PFSK-1 (cell line): ENCODE data around the gene HIP1.

Experiments used
- FOXP2 ChIP-seq: optimal IDR thresholded peaks from 2 replicates; pipeline ENCODE3; 2011; ENCODE audit warnings: borderline replicate concordance, control low read depth, inconsistent platforms; ENCODE audit not compliant: insufficient read depth; ENCODE audit errors: extremely low read length, extremely low read depth
- POLR2AphosphoS5 ChIP-seq: IDR thresholded peaks from 2 replicates; pipeline ENCODE4 v1.6.1; 2012; ENCODE audit warnings: low read depth, mild to moderate bottlenecking, control low read depth, low read length, moderate library complexity
- REST ChIP-seq, 2 experiments: IDR thresholded peaks; 2 replicates each; pipeline versions ENCODE4 v1.6.1 to v1.8.0; 2011 to 2012; ENCODE audit warnings: low read depth in 2 of 2, low read length in 2 of 2, control low read depth in 1 of 2, inconsistent platforms in 1 of 2, mild to moderate bottlenecking in 1 of 2, moderate library complexity in 1 of 2; ENCODE audit not compliant: insufficient read depth in 1 of 2
- SIN3A ChIP-seq: IDR thresholded peaks from 2 replicates; pipeline ENCODE4 v1.6.1; 2012; ENCODE audit warnings: mild to moderate bottlenecking, low read length, moderate library complexity, borderline replicate concordance; ENCODE audit not compliant: insufficient read depth
- TAF1 ChIP-seq: IDR thresholded peaks from 2 replicates; pipeline ENCODE4 v1.6.1; 2012; ENCODE audit warnings: low read length, control low read depth, borderline replicate concordance; ENCODE audit not compliant: insufficient read depth

- TF ChIP-seq FOXP2 (no peak), POLR2AphosphoS5 (no peak), REST (IDR thresholded peaks at IDR 0.05; ENCODE audit: insufficient read depth in 1 of 2, low read depth in 2 of 2, low read length in 2 of 2) (no peak), TAF1 (no peak), SIN3A (no peak)
Observed at GRCh38 chr7:75652788-75653187, 86.0 kb downstream of the HIP1 start.
